ENCODE data around the gene THEMIS.

THEMIS gene

DNA sequence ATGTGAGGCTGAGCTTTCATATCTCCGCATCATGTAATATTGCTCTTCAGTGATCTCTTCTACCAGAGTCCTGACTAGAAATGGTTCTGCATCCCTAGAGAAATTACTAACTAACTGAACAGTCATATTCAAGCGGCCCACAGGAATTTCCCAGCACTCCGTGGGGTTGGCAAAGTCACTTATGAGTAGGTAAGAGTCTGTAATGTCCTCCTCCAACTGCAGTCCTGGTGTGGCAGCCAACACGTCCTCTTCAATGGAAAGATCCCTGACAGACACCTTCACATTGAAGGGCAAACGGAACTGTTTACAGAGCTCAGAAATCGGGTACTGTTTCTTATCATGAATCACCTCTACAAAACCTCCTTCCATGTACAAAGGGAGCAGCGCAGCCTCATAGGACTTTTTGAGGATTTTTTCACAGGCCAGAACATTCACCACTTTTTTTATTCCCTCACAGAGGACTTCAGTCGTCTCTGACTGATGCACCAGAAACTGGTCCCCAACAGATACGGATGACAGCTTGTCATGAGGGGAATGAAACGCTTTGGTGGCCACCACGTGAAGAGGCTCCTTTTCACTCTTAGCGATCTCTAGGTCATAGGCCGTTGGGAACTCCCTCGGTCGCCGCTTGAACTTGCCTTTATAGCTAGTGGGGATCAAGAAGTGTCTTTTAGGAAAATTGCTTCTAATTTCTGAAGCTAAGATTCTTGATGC is 87.7 kb downstream of the THEMIS start:
- TF ChIP-seq, protein P1, sequence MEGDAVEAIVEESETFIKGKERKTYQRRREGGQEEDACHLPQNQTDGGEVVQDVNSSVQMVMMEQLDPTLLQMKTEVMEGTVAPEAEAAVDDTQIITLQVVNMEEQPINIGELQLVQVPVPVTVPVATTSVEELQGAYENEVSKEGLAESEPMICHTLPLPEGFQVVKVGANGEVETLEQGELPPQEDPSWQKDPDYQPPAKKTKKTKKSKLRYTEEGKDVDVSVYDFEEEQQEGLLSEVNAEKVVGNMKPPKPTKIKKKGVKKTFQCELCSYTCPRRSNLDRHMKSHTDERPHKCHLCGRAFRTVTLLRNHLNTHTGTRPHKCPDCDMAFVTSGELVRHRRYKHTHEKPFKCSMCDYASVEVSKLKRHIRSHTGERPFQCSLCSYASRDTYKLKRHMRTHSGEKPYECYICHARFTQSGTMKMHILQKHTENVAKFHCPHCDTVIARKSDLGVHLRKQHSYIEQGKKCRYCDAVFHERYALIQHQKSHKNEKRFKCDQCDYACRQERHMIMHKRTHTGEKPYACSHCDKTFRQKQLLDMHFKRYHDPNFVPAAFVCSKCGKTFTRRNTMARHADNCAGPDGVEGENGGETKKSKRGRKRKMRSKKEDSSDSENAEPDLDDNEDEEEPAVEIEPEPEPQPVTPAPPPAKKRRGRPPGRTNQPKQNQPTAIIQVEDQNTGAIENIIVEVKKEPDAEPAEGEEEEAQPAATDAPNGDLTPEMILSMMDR (conservative IDR thresholded peaks at IDR 0.05; ENCODE audit: low read depth, low read length): no peak
- H3K4me3 ChIP-seq (ENCODE audit: low read length): no peak overlapping the region
- DNase-seq (ENCODE audit: low read depth): no peak

DNA sequence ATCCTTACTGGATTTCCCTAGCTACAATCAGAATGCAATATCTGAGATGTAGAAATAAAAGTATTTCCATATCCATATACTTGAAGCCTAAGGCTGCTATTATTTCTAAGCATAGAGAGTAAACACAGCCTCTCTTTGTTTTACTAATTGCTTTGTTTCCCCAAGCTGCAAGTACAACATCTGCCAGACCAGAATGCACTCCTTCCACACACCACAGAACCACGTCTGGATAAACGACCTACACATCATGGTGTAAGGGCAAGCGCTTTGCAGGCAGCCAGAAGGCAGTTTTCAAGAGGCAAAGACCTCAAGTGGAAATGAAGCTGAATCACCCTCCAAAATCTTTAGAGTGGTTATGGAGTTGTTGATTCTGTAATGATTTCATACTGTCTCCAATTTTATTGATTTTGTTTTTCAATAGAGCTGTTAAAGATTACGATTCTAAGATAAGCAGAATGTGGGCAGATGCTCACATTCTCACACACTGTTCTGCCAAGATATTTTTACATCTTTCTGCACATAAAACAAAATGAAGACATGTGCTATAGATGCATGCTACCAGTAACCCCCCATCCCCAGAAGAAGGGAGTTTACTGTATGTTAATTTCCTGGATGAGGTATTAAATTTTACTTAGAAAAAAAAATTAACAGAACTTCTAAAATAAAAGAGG is 88.8 kb downstream of the THEMIS start:
- TF ChIP-seq, protein P1 (conservative IDR thresholded peaks at IDR 0.05; ENCODE audit: low read depth, low read length): no peak
- no peak overlapping the region for H3K4me3 ChIP-seq (ENCODE audit: low read length)
- no peak for DNase-seq (ENCODE audit: low read depth)

GRCh38 chr6:127807806-127808517 is 92.9 kb downstream of the THEMIS start:
- DNase-seq (ENCODE audit: low read depth): no peak
- TF ChIP-seq, protein P1 (conservative IDR thresholded peaks at IDR 0.05; ENCODE audit: low read depth, low read length): no peak
- H3K4me3 ChIP-seq (ENCODE audit: low read length): no peak overlapping the region

DNA sequence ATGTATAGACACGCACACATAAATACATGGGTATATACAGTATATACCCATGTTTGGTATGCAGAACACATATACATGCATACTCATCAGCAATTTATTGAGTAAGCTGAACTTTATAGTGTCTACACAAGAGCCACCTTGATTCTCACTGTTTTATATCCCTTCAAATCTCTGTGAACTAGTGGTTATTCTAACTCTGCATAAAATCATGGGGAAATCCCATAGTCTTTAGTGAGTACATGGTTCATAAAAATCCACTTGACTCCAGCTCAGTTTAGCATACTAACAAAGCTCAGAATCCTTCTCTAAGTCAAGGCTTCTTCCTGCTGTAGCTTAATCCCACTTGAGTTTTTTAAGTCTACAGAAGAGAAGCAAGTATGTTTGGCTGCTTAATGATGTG is 104.1 kb downstream of the THEMIS start:
- no peak overlapping the region for H3K4me3 ChIP-seq (ENCODE audit: low read length)
- TF ChIP-seq, protein P1 (conservative IDR thresholded peaks at IDR 0.05; ENCODE audit: low read depth, low read length): no peak
- no peak for DNase-seq (ENCODE audit: low read depth)

- no peak for DNase-seq (ENCODE audit: low read depth)
- TF ChIP-seq, protein P1 (conservative IDR thresholded peaks at IDR 0.05; ENCODE audit: low read depth, low read length): no peak
- H3K4me3 ChIP-seq (ENCODE audit: low read length): no peak overlapping the region
Measured at GRCh38 chr6:127794405-127794804, 106.5 kb downstream of the THEMIS start.

GRCh38 chr6:127793396-127793795 is 107.5 kb downstream of the THEMIS start:
- H3K4me3 ChIP-seq (ENCODE audit: low read length): no peak overlapping the region
- TF ChIP-seq, protein P1 (conservative IDR thresholded peaks at IDR 0.05; ENCODE audit: low read depth, low read length): no peak
- no peak for DNase-seq (ENCODE audit: low read depth)

Measured in retinal pigment epithelial cell (primary cell).